Bronchial epithelial cell (primary cell): ENCODE measurements around the gene SCP2. TPM values are rescaled to one million over a fixed set of nuclear protein-coding genes. Genes with fewer than 3 reads are reported as not detected.

Source experiments
- DNase-seq: peaks from one replicate; pipeline ENCODE4 v3.0.0-alpha.2; 2010; ENCODE audit warnings: low read depth
- FAIRE-seq: peaks from 2 replicates; lab custom pipeline; 2011; peaks lifted over from hg19 to GRCh38; lab: Jason Lieb, UNC
- H3K27me3 ChIP-seq: 2 replicates; pipeline ENCODE4 v1.5.1; 2011; ENCODE audit warnings: low read length; ENCODE audit not compliant: control insufficient read depth, insufficient read depth
- H3K36me3 ChIP-seq: 2 replicates; pipeline ENCODE4 v1.5.1; 2011; ENCODE audit warnings: low read length; ENCODE audit not compliant: control insufficient read depth, insufficient read depth
- H3K4me3 ChIP-seq: 2 replicates; pipeline ENCODE4 v1.5.1; 2011; ENCODE audit warnings: mild to moderate bottlenecking, low read depth, low read length, control low read depth
- CTCF ChIP-seq: IDR thresholded peaks from 2 replicates; pipeline ENCODE4 v1.5.1; 2011; ENCODE audit warnings: mild to moderate bottlenecking, moderate library complexity, low read length, control low read depth, inconsistent platforms; ENCODE audit not compliant: insufficient read depth, severe bottlenecking
- total RNA-seq: library from RNA; depleted of rRNA; stranded (reverse); fragments of >200 nt; gene quantifications from 2 replicates; pipeline ENCODE4 v1.2.1, GENCODE V29; 2014

SCP2 gene
- total RNA-seq, 1 donor from 2014 or later, result 65.8 TPM

GRCh38 chr1:52906135-52906603 is 20.9 kb upstream of the SCP2 start:
- FAIRE-seq (no peak), DNase-seq (no peak)
- Histone ChIP-seq H3K27me3 (no peaks in the 10 kb centered on the region), H3K4me3 (no peak overlapping the region), H3K36me3 (peaks cover 2% of the 10 kb centered on the region)
- no peak for TF ChIP-seq CTCF

GRCh38 chr1:52907068-52907811 is 19.8 kb upstream of the SCP2 start:
- TF ChIP-seq CTCF, result no peak
- FAIRE-seq (no peak), DNase-seq (peak; percentile 19)
- Histone ChIP-seq H3K36me3 (peaks cover 2% of the 10 kb centered on the region), H3K27me3 (no peaks in the 10 kb centered on the region), H3K4me3 (no peak overlapping the region)

- DNase-seq, result no peak
- Histone ChIP-seq H3K36me3 (peaks cover 2% of the 10 kb centered on the region), H3K27me3 (no peaks in the 10 kb centered on the region), H3K4me3 (no peak overlapping the region)
- TF ChIP-seq CTCF, result no peak
- FAIRE-seq, result no peak
Measured at GRCh38 chr1:52907812-52908153, 19.3 kb upstream of the SCP2 start.

DNA sequence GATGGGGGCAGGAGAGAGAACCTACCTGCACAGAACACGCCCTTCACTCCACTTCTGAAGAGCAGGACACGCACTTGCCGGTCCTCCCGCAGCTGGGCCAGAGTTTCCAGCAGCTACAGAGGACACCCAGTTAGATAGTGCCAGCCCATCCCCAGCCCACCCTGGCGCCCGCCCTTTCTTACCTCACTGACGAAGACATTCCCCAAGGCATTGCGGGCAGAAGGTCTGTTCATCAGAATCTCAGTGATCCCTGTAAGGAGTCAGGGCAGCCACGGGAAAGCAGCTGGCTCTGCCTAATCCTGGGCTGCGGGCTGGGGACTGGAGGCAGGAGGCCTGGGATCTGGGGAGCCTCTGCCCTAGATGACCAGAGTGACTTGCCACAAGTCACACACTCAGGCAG is 15.5 kb upstream of the SCP2 start:
- TF ChIP-seq CTCF, result no peak
- Histone ChIP-seq H3K4me3 (no peak overlapping the region), H3K27me3 (no peaks in the 10 kb centered on the region), H3K36me3 (no peaks in the 10 kb centered on the region)
- DNase-seq (no peak), FAIRE-seq (no peak)

GRCh38 chr1:52913014-52913413 is 14.1 kb upstream of the SCP2 start:
- Histone ChIP-seq H3K4me3 (no peak overlapping the region), H3K36me3 (no peaks in the 10 kb centered on the region), H3K27me3 (no peaks in the 10 kb centered on the region)
- no peak for TF ChIP-seq CTCF
- FAIRE-seq (no peak), DNase-seq (no peak)

DNA sequence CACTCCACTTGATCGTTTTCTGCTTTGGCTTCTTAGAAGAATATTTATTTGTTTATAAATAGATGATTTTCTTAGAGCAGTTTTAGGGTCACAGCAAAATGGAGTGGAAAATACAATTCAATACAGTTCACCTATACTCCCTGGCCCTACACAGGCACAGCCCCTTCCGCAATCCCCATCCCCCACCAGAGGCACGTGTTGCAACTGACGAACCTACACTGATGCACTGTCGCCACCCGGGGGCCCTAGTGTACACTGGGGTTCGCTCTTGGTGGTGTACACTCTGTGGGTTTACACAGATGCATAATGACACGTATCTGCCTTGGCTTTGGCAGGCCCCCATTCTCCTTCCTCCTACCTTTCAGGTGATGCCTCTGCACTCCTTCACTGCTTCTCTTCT is 13.5 kb upstream of the SCP2 start:
- FAIRE-seq, result no peak
- no peak for DNase-seq
- Histone ChIP-seq H3K4me3 (no peak overlapping the region), H3K27me3 (no peaks in the 10 kb centered on the region), H3K36me3 (no peaks in the 10 kb centered on the region)
- no peak for TF ChIP-seq CTCF
